Activated CD4-positive, alpha-beta T cell treated with anti-CD3 and anti-CD28 coated beads, Interleukin-2, amount 50 U/mL, for 4 hours (primary cell): Measurements from ENCODE around the gene PIGS.

Experiments used
- DNase-seq, 2 experiments: peaks; one replicate each; pipeline ENCODE4 v3.0.0-alpha.2; 2020

Gene PIGS

GRCh38 chr17:28505986-28506665 lies 65.2 kb downstream of the PIGS start, which contains the start of gene FOXN1:
Gene FOXN1 (plus strand): TSS chr17:28506348. CDS start chr17:28523970, 17,622 bp downstream.
- no peak for DNase-seq

- no peak for DNase-seq
Observed at GRCh38 chr17:28503420-28503819, 67.9 kb downstream of the PIGS start.
